ENCODE results near the gene NISCH.

DNA sequence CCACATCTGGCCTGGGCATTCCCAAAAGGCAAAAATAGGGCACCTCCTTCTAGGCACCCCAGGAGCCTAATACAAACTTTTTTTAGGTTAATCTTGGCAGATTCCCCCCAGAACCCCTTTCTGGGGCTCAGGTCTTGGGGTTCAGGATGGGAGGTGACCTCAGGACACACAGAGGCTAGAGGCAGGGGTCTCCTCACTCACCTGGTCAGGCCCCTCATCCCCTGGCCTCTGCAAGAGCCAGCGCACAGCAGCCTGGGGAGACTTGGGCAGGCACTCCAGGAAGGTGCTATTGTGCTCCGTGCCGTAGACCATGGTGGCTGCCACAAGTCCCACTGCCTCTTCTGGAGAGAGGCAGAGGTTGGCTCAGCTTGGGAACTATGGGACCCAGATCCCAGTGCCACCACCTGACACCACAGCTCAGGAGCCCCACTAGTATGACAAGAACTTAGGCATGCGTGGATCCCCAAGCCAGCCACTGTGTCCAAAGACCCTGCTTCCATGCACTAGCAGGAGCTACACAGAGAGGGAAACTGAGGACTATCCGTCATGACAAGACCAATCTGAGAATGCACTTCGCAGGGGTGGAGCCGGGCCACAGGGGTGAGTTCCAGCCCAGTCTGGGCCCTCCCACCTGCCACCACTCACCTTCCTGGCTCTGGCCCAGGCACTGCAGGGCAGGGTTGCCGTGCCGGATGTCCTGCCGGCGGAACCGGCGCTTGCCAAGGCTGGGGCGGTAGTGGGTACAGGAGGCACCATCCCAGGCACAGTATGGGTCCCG, 17.9 kb upstream of the NISCH start:
- TF ChIP-seq CTCF (IDR thresholded peaks at IDR 0.05; ENCODE audit: poor library complexity) (no peak), EZH2 (IDR thresholded peaks at IDR 0.05; ENCODE audit: borderline replicate concordance) (no peak), EZH2phosphoT487 (IDR thresholded peaks at IDR 0.05; ENCODE audit: low read depth, severe bottlenecking, unreplicated experiment) (no peak)
